ENCODE results near the gene PCNX3.

- no peak for TF ChIP-seq REST (IDR thresholded peaks at IDR 0.05; ENCODE audit: borderline replicate concordance)
- no peak for TF ChIP-seq POLR2AphosphoS5 (IDR thresholded peaks at IDR 0.05)
- no peak for TF ChIP-seq EZH2 (IDR thresholded peaks at IDR 0.05; ENCODE audit: borderline replicate concordance, insufficient read depth, low read length, poor library complexity, severe bottlenecking)
- TF ChIP-seq CTCF (IDR thresholded peaks at IDR 0.05; ENCODE audit: poor library complexity, severe bottlenecking): peak; percentile 61
- TF ChIP-seq MXI1 (conservative IDR thresholded peaks at IDR 0.05; ENCODE audit: poor library complexity, severe bottlenecking): no peak
Observed at GRCh38 chr11:65593518-65594414, 21.8 kb upstream of the PCNX3 start.
